HG03439 (cell line): Measurements from ENCODE around the gene SP110.
"Not testable (repeated sequence)": the region's sequence is repeated elsewhere in the genome, so short reads cannot be mapped to it uniquely, and the experiment has no call there.

Experiments
- ATAC-seq: cut with Tn5 transposase; IDR thresholded peaks from one replicate; pipeline ENCODE4 v1.9.1; 2021; ENCODE audit warnings: mild to moderate bottlenecking, moderate library complexity; ENCODE audit not compliant: unreplicated experiment

SP110 gene

GRCh38 chr2:230225486-230225885, 5.7 kb upstream of the SP110 start, which contains the start of gene SP140:
Gene SP140, plus strand, starts transcription at chr2:230225736. Its CDS starts 109 bp downstream, at chr2:230225845.
- peak; percentile 74 for ATAC-seq

DNA sequence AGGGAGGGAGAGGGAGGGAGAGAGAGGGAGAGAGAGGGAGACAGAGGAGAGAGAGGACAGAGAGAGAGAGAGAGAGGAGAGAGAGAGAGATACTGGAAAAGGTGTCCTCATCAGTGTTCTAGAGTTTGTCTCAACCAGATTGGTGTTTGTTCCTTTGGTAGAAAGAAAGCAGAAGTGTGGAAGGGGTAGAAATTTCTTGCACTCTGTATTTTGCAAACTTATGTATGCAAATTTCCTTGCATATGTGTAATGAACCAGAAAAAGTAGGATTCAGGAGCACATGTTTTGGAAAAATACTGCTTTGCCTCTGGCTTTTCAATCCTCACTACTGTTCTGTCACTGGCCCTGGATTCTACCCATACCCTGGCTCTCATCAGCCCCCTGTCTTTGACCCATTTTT, 4.7 kb upstream of the SP110 start:
- ATAC-seq, result no peak

DNA sequence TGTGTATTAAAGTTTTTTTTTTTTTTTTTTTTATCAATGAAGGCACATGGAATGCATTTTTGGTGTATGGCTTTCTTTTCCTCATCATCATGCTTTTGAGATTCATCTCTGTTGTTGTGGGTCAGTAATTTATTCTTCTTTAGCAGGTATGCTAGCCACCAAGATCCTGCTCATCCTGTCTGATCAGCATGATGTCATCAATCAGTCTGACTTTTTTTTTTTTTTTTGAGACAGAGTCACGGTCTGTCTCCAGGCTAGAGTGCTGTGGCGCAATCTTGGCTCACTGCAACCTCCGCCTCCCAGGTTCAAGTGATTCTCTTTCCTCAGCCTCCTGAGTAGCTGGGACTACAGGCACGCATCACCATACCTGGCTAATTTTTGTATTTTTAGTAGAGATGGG, 3.0 kb upstream of the SP110 start:
- ATAC-seq, result not testable (repeated sequence)

GRCh38 chr2:230221493-230221892, 1.7 kb upstream of the SP110 start:
- no peak for ATAC-seq

DNA sequence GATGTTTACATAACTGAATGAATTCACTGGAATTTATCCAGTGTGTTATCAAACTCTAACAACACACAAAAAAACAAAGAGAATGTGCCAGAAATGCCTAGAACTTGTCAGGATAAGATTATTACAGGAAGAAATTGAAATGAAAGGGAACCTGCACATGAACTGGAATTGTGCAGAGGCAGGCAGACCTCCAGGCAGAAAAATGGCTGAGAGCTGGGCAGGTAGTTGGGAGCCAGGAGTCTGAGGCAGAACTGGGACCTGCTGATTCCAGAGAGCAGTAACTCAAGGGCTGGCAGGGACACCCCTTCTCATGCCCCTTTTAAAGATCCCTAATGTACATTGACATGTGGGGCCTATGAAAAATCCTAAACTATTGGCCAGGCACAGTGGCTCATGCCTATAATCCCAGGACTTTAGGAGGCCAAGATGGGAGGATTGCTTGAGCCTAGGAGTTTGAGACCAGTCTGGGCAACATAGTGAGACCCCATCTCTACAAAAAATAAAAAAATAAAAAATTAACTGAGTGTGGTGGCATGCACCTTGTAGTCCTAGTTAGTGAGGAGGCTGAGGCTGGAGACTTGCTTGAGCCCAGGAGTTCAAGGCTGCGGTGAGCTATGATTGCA, 674 bp upstream of the SP110 start:
- ATAC-seq, result no peak

DNA sequence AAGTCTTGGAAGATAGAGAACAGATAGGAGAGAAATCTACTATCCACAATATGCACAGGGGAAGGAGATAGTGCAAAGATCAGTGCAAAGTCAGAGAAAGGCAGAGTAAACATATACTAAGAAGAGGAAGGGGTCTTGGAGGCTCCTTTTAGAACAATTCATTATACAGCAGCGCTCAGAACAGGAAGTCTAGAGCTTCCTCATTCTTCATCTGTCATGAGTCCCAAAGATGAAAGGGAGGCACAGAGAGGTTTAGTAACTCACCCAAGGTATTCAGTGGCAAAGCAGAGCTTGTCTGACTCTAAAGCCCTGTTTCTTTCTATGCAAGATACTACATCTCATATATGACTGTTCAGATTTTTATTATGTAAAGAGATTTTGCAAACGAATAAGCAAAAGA, 1.4 kb downstream of the SP110 start:
- no peak for ATAC-seq

DNA sequence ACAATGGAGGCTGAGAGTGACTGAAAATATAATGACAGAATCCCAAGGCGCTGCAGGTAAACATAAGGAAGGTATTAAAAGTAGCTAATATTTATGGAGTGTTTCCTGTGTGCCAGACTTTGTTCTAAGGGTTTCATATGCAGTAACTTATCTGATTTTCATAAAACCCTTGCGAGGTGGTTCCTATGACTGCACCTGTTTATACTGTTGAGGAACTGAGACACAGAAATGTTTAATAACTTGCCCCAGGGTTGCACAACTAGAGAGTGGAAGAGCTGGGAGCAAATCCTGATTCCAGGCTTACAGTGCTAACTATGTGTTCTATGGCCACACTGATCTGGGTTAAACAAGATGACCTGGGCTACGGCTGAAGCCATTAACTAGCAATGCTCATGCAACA, 2.4 kb downstream of the SP110 start:
- no peak for ATAC-seq

GRCh38 chr2:230216489-230216888, 3.3 kb downstream of the SP110 start:
- ATAC-seq, result no peak

- peak; percentile 44 for ATAC-seq
These were observed 10.2 kb downstream of the SP110 start for GRCh38 chr2:230209422-230210051.

DNA sequence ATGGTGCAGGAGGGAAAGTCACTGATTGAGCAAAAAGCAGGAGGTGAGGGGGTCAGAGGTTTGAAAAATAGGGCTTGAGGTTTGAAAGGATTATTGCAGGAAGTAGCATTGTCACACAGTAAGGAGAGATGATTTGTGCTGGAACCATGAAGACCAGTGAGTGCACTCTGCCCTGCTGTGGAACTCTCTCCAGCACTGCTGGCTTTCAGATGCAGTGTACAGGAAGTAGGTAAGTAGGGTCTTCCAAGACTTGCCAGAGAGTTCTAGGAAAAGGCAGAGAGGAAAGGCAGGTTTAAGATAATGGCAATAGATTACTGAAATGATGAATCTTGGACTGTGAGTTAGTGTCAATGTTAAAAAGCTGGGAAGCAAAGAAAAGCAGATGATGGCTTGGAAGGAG, 11.2 kb downstream of the SP110 start:
- ATAC-seq, result no peak

GRCh38 chr2:230205721-230206120, 14.1 kb downstream of the SP110 start:
- peak; percentile 35 for ATAC-seq

GRCh38 chr2:230205034-230205433, 14.8 kb downstream of the SP110 start:
- peak; percentile 45 for ATAC-seq

DNA sequence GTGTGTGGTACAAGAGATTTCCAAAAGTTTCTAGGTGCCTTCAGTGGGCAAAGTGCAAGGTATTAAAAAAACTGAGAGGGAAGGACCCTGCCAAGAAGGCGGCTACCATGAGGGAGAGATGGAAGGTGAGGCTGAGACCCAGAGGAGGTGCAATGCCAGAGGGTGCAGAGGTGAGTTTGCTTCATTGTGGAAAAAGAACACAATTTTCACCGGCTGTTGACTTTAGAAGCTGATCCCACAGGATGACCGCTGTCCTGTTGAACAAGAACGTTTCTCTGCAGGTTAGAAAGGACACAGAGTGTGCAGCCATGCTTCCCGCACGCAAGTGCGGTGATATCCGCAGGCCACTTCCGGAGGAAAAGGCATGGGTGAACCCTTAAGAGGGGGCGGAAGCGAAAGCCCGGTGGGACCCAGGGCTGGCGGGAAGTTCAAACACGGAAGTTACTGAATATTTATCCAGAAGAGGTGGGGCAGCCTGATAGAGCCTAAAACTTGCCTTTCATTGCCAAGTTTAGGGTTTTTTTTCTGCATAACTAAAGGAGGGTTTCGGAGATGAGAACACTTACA, 16.6 kb downstream of the SP110 start:
- ATAC-seq, result peak; percentile 26

- peak; percentile 53 for ATAC-seq
These were observed 17.2 kb downstream of the SP110 start for GRCh38 chr2:230202430-230203109.

DNA sequence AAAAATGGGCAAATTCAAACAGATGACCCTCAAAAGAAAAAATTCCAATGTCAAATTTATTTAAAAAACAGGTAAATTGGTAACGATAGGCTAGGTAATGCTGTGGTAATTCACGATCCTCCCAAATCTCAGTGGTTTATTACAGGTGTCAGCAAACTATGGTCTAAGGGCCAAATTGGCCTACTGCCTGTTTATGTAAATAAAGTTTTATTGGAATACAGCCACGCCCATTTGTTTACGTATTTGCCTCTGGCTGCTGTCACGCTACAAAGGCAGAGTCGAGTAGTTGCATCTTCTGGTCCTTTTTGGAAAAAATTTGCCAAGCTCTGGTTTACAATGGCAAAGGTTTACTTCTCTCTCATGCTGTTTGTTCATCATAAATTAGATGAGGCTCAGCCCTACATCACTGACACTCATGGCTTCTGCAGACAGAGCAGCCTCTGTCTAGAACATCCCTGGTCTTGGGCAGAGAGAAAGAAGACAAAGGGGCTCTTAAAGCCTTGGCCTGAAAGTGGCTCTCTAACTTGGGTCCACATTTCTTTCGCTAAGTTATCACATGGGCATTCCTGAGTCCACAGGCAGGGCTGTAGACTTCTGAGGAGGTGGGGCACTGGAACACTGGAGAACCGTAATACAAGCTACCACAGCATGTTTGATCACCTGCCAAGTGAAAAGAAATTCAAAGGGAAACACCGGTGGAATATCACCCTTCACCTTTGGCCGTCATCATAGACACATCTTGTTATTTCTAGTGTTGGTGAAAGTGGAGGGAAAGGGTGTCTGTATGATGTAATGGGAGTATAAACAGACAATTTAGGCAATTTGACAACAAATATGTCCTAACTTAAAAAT, 34.8 kb downstream of the SP110 start:
- no peak for ATAC-seq

DNA sequence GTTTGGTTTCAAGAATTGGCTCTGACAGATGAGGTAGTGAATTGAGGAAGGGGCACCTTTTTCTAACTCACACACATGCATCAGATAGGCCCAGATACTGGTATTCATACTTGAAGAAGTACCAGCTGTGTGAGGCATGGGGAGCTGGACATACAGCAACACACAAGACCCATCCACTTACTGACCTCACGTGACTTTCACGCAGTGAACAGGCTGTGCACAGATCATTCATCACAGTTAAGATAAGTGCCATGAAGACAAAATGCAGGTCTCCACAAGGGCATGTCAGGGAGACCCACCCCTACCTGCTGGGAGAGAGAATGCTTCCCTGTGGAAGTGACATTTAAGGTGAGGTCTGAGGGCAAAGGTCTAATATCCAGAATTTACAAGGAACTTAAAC, 38.6 kb downstream of the SP110 start:
- ATAC-seq, result no peak

DNA sequence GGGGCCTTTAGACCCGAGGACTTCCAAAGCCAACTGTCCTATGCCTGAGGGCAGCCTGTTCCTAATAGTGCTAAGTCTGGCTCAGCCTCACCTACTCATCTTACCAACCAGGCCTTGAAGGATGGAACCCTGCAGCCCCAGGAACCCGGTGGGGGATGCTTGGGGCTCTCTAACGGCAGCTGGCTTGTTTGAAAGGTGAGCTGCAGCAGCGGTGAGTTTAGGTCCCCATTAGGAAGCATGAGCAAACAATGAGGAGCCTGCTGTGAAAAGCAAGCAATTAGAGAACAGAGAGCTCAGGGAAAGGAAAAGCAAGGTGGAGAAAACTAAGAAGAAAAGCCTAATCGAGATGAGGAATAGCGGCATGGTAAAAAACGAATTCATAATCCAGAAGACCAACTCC, 39.9 kb downstream of the SP110 start:
- no peak for ATAC-seq

DNA sequence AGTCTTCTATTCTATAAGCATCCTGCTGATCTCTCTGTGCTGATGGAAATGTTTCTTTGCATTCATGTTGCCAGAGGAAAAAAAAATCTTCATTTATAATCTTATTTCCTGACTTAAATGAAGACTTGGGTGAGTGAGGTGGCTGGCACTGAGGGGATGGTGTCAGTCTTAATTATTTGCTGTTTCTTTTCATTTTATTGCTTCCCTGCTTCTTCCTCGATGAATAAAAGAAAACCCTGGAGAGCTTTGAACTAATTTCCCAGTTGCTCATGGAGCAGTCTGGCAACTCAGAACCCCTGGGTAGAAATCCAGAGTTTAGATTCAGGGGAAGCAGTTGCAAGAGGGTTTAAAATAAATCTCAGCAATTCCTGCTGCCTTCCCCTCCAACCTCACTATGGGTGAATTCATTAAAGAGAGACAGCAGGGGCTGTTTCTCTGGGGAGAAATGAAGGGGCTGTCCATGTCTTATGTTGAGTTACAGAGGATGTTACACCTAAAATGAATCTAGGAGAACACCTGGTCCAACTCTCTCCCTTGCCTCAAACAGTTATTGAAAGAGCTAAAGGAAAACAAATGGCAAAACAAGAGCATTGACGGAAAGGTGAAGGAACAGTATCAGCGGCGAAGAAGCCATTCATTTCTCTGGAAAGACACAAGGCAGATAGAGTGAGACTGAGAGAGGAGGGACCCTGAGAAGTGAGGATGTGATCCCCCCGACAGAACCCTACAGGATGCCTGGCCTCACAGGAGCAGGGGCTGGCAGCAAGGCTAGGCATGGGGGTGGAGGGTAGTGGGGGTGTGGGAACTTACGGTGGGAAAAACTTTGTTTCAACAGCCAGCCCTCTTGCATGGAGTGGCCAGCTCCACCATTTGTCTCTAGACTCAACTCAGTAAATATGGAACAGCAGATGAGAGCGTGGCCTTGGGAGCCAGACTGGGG, 41.0 kb downstream of the SP110 start:
- no peak for ATAC-seq

DNA sequence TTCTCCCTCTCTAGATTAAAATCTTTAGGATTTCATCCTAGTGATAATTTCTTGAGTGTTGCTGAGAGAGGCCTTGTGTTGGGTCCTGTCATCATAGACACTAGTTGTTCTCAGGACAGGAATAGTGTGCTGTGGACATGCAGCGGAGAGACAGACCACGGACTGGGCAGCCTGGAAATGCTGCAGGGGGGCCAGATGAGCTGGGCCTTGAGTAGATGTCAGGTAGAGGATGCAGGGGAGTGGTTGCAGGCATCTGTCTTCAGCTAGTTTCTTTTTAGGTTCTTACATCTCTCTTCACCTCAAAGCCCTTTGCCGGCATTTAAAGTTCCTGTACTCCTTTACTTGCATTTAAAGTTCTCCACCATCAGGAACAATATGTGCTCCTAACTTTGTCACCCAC, 42.8 kb downstream of the SP110 start:
- ATAC-seq, result no peak

DNA sequence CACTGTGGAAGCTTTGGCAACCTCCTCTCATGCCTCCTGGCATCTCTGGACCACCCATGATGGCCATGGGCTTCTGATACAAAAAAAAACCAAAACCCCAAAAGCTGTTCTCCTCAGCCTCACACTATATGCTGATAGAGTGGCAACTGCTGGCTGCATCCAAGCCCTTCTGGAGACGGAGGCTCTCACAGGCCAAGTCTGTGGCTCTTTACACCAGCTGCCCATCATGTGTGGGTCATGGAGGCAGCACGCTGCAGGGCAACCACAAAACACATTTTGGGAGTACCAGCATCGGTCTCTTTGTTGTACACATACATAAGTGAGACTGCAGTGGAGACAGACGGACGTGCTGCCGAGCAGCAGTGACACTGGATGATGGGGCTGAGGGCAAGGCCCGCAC, 45.3 kb downstream of the SP110 start:
- ATAC-seq, result no peak
